GM19238 (cell line): ENCODE data around the gene EDNRA.

Source experiments
- DNase-seq: peaks from one replicate; pipeline ENCODE4 v3.0.0; 2011; ENCODE audit warnings: low spot score; ENCODE audit not compliant: insufficient read length

Gene EDNRA

GRCh38 chr4:147496500-147496899, 15.6 kb downstream of the EDNRA start:
- DNase-seq: no peak

- no peak for DNase-seq
Measured at GRCh38 chr4:147498031-147498660, 17.2 kb downstream of the EDNRA start.

- no peak for DNase-seq
Measured at GRCh38 chr4:147508346-147508745, 27.4 kb downstream of the EDNRA start.

GRCh38 chr4:147509386-147509785, 28.5 kb downstream of the EDNRA start:
- DNase-seq: no peak

- no peak for DNase-seq
Measured at GRCh38 chr4:147510962-147511668, 30.2 kb downstream of the EDNRA start.

GRCh38 chr4:147513091-147513490, 32.2 kb downstream of the EDNRA start:
- no peak for DNase-seq

GRCh38 chr4:147513952-147514351, 33.1 kb downstream of the EDNRA start:
- no peak for DNase-seq

GRCh38 chr4:147515220-147515936, 34.5 kb downstream of the EDNRA start:
- no peak for DNase-seq

GRCh38 chr4:147516133-147516532, 35.2 kb downstream of the EDNRA start:
- DNase-seq: no peak

GRCh38 chr4:147518086-147518485, 37.2 kb downstream of the EDNRA start:
- DNase-seq: no peak

GRCh38 chr4:147518846-147519767, 38.2 kb downstream of the EDNRA start:
- peak; percentile 10 for DNase-seq

- no peak for DNase-seq
Measured at GRCh38 chr4:147524601-147525000, 43.7 kb downstream of the EDNRA start.

- DNase-seq: no peak
Measured at GRCh38 chr4:147525494-147526271, 44.8 kb downstream of the EDNRA start.

GRCh38 chr4:147526272-147526654, 45.4 kb downstream of the EDNRA start:
- no peak for DNase-seq

GRCh38 chr4:147528054-147528453, 47.2 kb downstream of the EDNRA start:
- DNase-seq: no peak

GRCh38 chr4:147530134-147530533, 49.2 kb downstream of the EDNRA start:
- DNase-seq: no peak

- DNase-seq: no peak
Measured at GRCh38 chr4:147530723-147531122, 49.8 kb downstream of the EDNRA start.

GRCh38 chr4:147532896-147533295, 52.0 kb downstream of the EDNRA start:
- no peak for DNase-seq

GRCh38 chr4:147533331-147533730, 52.4 kb downstream of the EDNRA start:
- DNase-seq: no peak

GRCh38 chr4:147535124-147535523, 54.2 kb downstream of the EDNRA start:
- DNase-seq: no peak

- DNase-seq: no peak
Measured at GRCh38 chr4:147538711-147539110, 57.8 kb downstream of the EDNRA start.
